Right forelimb (tissue), 1 donor: ENCODE results near the gene NPR3.

Experiments used
- DNase-seq: peaks from one replicate; pipeline ENCODE4 v3.0.0-alpha.2; 2018

Gene NPR3, protein sequence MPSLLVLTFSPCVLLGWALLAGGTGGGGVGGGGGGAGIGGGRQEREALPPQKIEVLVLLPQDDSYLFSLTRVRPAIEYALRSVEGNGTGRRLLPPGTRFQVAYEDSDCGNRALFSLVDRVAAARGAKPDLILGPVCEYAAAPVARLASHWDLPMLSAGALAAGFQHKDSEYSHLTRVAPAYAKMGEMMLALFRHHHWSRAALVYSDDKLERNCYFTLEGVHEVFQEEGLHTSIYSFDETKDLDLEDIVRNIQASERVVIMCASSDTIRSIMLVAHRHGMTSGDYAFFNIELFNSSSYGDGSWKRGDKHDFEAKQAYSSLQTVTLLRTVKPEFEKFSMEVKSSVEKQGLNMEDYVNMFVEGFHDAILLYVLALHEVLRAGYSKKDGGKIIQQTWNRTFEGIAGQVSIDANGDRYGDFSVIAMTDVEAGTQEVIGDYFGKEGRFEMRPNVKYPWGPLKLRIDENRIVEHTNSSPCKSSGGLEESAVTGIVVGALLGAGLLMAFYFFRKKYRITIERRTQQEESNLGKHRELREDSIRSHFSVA

DNA sequence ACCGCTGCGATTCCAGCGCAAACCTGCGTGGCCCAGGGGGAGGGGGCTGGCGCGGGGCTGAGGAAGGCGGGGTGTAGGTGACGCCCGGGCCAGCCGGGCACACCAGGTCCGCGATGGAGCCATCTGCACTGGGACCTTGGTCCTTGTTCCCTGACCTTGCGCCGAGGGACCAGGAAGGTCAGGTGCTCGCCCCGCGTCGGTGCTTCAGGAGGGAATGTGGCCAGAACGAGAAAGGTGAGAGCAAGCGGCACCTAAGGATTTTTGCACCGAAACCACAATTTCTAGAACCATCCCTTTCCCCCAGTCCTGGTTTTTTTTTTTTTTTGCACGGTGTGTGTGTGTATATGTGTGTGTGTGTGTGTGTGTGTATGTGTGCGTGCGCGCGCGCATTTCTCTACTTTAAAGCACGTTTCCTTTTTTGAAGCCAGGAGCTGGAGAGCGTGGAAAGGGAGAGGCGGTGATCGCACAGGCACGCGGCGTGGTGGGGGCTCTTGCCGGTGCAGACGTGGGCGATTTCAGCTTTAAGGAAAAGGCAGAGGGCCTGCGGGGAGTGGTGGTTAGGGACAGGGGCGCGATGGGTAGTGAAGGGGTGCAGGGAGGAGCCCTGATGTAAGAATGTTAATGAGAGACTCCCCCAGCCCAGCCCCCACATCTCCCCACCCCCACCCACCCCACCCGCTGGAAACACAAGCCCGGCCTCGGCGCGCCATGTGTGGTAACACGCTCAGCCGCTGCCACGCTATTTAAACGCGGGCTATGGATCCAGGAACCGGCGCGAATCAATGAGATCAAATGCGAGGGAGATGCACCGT is at the start of gene NPR3:
NPR3 (plus strand) TSS at position 772 of the 812 bp plus-strand sequence. CDS start 456 bp downstream, outside the sequence.
- DNase-seq = peak; percentile 60

DNA sequence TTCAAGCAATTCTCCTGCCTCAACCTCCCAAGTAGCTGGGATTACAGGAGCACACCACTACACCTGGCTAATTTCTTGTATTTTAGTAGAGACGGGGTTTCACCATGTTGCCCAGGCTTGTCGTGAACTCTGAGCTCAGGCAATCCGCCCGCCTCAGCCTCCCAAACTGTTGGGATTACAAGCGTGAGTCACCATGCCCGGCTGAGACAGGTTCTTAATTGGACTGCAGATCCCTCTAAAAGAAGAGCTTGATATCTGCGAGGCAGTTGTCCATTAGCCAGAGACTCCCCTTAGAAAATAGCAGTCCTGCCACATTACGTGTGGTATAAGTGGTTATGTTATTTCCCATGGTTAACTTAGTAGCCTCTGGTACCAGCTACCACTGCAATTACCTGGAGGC is 46.6 kb upstream of the NPR3 start:
- DNase-seq = no peak

DNA sequence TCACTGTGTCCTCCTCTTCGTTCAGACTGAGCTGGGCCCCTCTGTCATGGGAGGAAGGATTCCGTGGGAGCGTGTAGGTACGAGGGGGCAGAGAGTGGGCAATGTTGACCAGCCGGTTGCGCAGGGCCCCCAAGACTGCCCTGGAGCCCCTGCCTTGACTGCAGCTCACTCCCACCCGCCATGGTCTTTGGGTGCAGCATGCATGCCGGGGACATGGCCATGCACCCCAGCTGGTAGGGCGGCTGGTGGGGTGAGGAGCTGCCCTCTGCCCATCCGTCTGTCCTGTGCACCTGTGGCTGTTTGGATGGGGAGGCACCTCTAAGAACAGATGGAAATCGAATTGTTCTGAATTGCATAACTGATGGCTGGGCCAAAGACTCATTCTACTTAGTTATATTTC is 42.6 kb upstream of the NPR3 start:
- no peak for DNase-seq

DNA sequence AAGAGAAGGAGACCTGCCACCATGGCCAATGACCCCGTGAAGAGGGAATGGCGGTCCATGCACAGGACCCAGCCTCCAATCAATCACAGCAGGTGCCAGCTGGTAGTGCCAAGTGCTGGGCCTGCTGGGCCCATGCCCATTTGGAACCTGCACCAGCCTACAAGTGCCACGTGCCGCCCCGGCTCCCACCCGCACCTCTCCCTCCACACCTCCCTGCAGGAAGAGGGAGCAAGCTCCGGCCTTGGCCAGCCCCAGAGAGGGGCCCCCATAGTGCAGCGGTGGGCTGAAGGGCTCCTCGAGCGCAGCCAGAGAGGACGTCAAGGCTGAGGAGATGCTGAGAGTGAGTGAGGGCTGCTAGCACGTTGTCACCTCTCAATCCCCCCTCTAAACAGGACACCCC is 37.8 kb upstream of the NPR3 start:
- DNase-seq = no peak

DNA sequence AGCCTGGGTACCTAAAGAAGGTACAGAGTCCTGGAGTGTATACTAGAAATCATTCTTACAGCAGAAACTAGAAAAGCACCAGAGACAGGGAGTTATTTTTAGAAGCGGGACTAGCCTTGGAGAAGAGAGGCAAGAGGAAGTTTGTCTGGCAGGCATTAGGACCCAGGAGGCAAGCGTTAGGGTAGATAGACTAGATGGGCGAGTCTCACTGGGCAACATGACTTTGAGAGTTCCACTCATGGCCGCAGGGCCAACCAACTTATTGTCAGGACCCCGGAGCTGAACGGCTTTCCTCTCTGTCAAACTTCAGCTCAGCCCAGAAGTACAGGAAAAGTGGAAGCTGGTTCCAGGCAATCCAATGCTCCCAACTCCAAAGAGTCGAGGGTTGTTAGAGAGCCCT is 34.1 kb upstream of the NPR3 start:
- DNase-seq = no peak

DNA sequence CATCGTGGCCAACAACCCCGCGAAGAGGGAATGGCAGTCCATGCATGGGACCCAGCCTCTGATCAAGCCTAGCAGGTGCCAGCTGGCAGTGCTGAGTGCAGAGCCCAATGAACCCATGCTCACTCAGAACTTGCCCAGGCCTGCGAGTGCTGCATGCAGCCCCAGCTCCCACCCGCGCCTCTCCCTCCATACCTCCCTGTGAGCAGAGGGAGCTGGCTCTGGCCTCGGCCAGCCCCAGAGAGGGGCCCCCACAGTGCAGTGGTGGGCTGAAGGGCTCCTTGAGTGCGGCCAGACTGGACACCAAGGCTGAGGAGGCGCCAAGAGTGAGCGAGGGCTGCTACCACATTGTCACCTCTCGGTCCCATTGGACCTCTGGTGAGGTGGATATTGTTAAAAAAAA is 32.6 kb upstream of the NPR3 start:
- no peak for DNase-seq

DNA sequence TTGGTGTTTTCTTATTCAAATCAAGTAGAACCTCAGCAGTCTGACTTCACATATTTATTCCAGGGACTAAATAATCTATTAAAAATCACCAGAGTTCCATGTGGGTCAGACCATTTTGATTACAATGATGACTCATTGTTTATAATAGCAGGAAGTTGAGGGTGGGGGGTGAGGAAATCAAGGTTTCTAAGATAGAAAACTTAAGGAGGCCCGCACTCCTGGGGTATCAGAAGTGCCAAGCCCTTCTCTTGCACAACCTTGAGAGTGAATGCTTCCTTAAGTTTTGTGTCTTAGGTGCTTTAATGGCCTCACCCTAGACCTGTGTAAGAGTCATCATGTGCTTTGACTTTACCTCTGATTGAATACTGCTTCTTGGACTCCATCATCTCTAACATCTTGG is 31.9 kb upstream of the NPR3 start:
- DNase-seq = no peak

DNA sequence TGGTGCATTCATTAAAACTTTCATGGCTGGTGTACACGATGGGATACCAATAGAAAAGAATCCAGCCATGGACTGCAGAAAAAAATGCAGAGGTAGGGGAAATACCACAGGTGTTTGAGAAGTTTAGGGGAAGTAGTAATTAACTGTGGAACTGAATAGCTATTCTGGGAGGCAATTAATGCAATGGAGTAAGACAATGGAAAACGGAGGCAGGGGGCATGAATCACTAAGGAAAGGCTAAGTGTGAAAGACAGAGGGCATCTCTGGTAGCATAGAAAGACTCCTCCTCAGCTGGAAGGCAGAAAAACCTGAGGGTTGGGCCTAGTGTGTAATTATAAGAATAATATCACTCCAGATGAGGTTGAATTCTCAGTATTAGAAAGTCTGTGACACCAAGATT is 30.9 kb upstream of the NPR3 start:
- no peak for DNase-seq

DNA sequence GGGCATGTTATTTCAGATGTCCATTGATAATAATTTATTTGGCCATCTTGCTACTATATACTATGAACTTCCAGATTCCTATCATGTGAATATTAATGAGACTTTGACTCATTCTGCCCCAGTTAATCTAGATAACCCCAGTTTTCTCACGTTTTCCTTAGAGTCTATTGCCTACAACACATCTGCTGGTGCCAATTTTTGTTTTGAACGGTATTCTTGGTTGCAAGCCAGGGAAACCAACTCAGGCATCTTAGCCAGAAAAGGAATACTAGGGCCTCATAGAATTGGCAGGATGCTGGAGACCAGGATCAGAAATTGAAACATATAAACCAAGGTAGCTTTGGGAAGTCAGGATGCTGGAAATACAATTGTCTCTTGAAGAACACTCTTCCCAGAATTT is 28.0 kb upstream of the NPR3 start:
- DNase-seq = no peak

DNA sequence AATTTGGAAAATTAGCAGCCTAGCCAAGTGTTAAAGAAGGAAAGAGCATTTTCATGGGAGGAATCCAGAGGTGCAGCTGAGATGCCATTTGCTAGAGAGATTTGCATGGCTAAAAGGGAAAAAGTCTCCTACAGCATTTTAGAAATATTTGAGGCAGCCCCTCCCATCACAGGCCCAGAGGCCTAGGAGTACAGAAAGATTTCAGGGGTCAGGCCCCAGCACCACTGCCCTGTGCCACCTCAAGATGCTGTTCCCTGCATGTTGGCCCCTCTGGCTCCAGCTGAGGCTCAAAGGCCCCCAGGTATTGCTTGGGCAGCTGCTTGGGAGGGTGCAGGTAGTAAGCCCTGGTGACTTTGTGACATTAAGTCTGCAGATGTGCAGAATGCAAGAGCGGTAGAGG is 26.9 kb upstream of the NPR3 start:
- DNase-seq = no peak

DNA sequence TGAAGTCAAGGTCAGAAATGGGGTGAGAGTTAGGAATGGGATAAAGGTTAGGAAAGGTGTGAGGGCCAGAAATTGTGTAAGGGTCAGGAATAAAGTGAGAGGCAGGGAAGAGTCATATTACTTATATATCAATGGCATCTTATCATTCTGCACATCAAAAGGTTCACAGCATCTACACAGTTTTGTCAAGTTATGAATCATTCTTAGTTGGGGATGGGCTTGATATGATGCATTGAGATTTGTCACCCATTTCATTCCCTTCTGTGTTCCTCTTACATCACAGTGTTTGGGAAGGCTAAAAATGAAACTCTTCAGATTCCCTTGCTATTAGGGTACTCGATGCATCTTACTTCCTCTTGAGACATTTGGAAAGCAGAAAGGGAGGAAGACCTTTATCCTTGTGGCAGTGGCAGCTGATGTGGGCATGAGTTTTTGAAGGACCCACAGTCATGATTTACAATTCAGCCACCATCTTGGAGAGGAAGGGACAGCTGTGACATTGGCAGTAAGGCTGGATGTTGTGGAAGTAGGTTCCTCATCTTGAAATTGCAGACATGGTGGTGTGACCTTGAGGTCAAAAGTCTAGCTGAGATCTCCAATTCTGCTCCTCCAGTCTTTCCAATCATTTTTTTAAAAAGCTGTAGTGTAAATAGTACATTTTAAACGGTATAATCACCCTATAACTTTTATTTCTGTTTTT is 24.2 kb upstream of the NPR3 start:
- DNase-seq = no peak

DNA sequence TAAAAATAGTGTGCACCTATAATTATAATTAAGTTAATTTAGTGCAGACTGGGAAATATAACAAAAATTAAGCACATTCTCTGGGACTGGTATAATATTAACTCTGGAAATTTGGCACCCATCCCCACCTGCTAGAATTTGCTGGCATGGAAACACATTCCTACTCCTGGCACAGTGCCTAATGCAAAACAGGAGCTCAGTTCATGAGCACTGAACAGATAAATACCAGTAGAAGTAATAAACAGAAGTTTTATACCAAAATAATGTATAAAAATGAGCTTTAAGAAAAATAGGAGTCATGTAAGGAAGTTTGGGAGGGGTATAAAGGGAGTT is 23.7 kb upstream of the NPR3 start:
- DNase-seq = no peak

DNA sequence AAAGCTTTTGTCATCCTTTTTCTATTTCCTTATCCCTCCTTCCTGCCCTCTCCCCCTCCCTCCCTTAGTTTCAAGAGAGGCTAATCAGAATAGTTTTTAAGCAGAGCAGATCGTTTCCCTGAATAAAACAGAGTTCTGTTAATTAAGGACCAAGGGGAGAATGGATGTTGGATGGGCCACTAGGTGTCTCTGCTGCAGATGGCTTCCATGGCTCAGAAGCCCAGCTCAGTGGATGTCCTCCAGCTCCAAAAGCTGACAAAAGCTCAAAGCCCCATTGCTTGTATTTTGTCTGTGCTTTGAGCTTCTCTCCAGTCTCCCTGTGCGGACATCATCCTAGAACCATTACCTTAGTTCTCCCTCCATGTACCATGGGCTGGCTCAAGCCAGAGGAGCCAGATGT is 21.0 kb upstream of the NPR3 start:
- no peak for DNase-seq

DNA sequence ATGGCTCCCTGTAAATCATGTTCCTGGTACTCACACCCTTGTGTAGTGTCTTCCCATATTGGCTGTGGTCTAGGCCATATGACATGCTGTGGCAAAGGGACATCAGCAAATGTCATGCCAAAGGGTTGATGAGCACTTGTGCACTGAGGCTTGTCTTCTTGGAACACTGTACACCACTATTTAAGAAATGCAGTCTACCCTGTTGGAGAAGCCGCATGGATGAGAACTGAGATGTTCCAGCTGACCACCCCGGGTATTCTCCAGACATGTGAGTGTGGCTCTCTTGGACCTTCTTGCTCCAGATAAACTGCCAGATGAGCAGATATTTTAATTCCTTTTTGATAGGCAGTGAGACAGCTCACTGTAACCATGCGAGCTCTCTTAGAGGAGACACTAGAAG is 20.5 kb upstream of the NPR3 start:
- DNase-seq = no peak

DNA sequence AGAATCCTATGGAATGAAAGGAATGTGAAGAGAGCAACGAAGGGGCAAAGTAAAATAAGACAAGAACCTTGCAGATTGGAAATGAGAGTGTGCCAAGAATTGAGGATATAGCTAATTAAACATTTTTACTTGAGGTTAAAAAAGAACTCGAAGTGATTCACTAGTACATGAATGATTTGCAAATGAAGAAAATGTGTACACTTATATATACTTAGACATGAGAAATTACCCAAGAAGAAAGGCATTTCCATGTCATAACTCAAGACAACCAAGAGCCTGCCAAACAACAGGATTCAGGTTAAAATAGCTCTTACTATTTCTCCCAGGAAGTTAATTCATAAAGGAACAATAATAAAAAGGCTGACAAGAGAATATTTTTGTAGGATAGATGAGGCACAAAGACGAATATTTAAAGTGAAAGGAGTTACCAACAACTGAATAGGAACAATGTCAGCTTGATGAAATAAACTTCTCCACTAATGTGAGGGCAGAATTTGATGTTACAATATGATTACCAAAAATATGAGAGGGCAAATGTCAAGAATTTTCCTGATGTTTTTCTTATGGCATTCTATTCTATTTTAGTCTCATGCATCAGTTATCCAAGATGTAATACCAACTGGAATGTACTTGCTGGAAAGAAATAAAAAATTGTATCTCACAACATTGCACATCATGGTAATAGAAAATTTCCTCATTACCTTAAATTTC is 18.9 kb upstream of the NPR3 start:
- DNase-seq = no peak

DNA sequence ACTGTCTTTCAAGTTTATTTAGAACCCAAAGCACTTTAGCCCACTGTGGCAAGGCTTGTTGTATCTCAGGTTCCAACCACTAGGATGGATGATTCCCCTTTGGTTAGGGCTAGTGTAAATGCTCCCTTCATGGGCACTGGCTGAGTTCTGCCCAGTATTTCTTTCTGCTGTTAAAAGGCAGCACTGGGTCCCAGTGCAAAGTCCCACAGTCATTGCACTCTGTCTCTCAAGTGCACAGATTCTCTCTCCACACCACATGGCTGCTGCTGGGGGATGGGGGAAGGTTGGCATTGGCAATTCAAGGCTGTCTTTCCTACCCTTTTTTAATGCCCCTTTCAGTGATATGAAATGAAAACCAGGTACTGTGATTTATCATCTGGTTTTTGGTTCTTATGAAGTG is 7.2 kb upstream of the NPR3 start:
- DNase-seq = no peak

DNA sequence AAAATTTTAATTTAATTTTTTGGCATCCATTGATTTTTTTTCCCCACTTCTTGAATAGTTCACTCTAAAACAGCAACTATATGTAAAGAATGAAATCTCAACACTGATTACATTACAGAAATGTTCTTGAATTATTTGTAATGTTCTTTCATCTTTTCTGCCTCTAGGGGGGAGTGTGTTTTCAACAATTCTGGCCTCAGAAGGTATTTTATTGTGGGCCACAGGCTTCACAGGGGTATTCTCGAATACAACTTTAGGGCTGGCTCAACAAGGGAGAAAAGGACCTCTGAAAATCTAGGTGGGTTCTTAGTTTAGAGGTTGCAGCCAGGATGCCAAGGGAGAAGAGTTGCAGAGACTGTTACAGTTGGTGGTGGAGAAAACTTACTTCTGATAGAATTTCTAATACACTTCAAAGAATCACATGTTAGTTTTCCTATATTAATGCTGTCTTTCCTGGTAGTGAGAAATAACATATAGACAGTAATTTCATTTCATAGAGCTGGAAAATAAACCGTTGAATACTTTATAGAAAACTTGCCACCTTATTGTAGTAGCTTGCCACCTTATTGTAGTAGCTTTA is 3.6 kb upstream of the NPR3 start:
- no peak for DNase-seq

DNA sequence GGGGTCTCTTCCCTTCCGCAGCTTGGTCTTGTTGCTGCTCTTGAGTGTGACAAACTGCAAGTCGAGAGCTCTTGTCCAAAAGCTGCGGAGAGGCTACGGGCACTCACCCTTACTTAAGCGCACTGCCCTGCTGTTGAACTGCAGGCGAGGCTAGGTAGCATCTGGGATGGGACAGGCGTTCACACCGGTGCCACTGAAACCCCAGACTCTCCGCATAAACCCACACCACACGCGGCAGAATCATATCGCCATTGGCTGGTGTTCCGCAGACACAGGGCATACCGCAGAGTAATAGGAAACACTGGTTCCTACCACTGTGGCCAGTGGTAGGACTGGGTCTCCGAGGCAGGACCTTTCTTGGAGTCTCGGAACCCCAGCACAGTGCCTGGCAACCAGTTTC is 2.2 kb upstream of the NPR3 start:
- no peak for DNase-seq

DNA sequence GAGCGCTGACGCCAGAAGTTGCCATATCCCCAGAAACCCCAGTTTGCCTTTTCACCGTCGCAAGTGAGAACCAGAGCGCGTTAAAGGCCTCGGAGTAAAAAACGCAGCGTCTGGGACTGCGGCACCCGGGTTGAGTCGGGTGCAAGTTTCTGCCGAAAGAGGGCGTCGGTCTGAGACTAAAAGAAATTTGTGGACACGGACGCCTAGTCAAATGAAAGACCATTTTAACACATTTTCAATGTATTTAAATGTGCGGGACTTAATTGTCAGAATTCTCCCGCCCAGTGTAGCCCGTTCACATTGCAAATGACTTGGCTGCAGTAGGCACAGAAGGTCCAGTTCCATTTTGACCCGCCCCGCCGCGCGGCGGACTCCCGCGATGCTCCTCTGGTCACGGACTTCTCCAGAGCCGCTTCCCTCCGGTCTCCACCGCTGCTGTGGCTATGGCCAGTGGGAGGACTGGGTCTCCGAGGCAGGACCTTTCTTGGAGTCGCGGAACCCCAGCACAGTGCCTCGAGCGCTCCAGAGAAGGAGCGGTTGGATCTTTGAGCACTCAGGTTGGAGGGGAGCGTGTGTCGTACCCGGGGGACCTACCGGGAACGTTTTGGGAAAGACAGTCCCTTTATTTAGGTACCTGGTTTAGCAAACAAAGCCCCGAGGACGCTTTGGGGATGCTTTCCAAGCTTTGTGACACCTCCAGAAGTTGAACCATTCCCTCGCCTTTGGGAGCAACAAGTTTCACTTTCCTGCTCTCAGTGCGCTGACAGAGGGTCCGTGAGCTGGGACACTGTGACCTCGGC is 1.2 kb upstream of the NPR3 start:
- DNase-seq = peak; percentile 83

DNA sequence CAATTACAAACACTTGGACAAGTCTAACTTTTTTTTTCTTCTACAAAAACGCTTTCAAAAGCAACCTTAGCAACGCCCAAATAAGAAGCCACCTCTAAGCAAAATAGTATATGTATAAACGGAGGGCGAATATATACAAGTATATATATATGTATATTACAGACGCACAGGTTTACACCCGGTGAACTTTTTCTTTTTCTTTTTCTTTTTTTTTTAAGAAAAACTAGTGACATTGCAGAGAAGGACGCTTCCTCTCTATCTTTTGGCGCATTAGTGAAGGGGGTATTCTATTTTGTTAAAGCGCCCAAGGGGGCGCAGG is 200 bp downstream of the NPR3 start:
- DNase-seq = no peak

DNA sequence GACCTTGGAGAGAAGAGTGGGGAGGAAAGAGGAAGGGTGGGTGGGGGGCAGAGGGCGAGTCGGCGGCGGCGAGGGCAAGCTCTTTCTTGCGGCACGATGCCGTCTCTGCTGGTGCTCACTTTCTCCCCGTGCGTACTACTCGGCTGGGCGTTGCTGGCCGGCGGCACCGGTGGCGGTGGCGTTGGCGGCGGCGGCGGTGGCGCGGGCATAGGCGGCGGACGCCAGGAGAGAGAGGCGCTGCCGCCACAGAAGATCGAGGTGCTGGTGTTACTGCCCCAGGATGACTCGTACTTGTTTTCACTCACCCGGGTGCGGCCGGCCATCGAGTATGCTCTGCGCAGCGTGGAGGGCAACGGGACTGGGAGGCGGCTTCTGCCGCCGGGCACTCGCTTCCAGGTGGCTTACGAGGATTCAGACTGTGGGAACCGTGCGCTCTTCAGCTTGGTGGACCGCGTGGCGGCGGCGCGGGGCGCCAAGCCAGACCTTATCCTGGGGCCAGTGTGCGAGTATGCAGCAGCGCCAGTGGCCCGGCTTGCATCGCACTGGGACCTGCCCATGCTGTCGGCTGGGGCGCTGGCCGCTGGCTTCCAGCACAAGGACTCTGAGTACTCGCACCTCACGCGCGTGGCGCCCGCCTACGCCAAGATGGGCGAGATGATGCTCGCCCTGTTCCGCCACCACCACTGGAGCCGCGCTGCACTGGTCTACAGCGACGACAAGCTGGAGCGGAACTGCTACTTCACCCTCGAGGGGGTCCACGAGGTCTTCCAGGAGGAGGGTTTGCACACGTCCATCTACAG is 760 bp downstream of the NPR3 start:
- DNase-seq = no peak
